ENCODE results near the gene HRH1. TPM values are rescaled to one million over a fixed set of nuclear protein-coding genes. Genes with fewer than 3 reads are reported as not detected.

The HRH1 gene
- total and polyA plus RNA-seq, 2 donors (not counting 3 experiments of a cell fraction or from before 2014, with no cell fraction given): 16.2 to 21.2 TPM

GRCh38 chr3:11170052-11170770 is 15.9 kb downstream of the HRH1 start:
- intact Hi-C loops (cut with micrococcal nuclease) (no loop called here), dilution Hi-C loops (cut with MboI; ENCODE audit: extremely low pct_ligation_motif_present, low sequenced_read_pairs) (no loop called here)
- no TSS peak for BruUV-seq (replicated peaks)
- FAIRE-seq: peak; percentile 60
- peaks cover 20% of the 10 kb centered on the region for H3K79me2 ChIP-seq (ENCODE audit: control insufficient read depth, insufficient read depth, low read length)
- no peaks in the 10 kb centered on the region for H3K9me3 ChIP-seq (replicated peaks; ENCODE audit: control insufficient read depth, insufficient read depth, low read length)
- H3K9me1 ChIP-seq (replicated peaks; ENCODE audit: control insufficient read depth, extremely low read depth, insufficient read depth, low read length): no peaks in the 10 kb centered on the region
- ChIA-PET CTCF (interaction anchor here (0.9 to 5.7 kb wide), 7 partner anchors 9 to 38 kb away, joined by 3 to 42 read pairs (median 3); partner anchors contain the start of gene HRH1), POLR2A (no interaction called here)
- no peak overlapping the region for H2AFZ ChIP-seq (ENCODE audit: low read depth, low read length)
- TF ChIP-seq POLR2A (IDR thresholded peaks at IDR 0.05; ENCODE audit: low read depth, low read length) (no peak), POLR2AphosphoS5 (IDR thresholded peaks at IDR 0.05; ENCODE audit: insufficient read depth, low read depth, low read length) (no peak), JUN (IDR thresholded peaks at IDR 0.05; ENCODE audit: borderline replicate concordance, insufficient read depth, insufficient read length, low read depth) (no peak), CTCF (IDR thresholded peaks at IDR 0.05; ENCODE audit: extremely low read depth in 1 of 2, insufficient read depth in 1 of 2, low read depth in 1 of 2, low read length in 2 of 2) (no peak), MYC (IDR thresholded peaks at IDR 0.05; ENCODE audit: low read depth, low read length) (no peak), FOS (IDR thresholded peaks at IDR 0.05; ENCODE audit: borderline replicate concordance, insufficient read depth, low read length) (no peak), EZH2 (IDR thresholded peaks at IDR 0.05; ENCODE audit: borderline replicate concordance, low read depth, low read length, severe bottlenecking) (no peak), GATA2 (IDR thresholded peaks at IDR 0.05; ENCODE audit: insufficient read depth, insufficient read length, low read depth, low read length) (no peak)
- TF ChIP-seq, protein P1, sequence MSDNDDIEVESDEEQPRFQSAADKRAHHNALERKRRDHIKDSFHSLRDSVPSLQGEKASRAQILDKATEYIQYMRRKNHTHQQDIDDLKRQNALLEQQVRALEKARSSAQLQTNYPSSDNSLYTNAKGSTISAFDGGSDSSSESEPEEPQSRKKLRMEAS (IDR thresholded peaks at IDR 0.05; ENCODE audit: insufficient read depth, insufficient read length): no peak
- H4K20me1 ChIP-seq (replicated peaks; ENCODE audit: control insufficient read depth, extremely low read depth, insufficient read depth, low read length): no peaks in the 10 kb centered on the region
- H3K27ac ChIP-seq (ENCODE audit: insufficient read depth, low read depth, low read length): peak overlapping the region; percentile 35
- no peak overlapping the region for H3K4me3 ChIP-seq (replicated peaks in 1 of 3; ENCODE audit: insufficient read depth in 1 of 3, low read depth in 1 of 3, low read length in 3 of 3)
- no peak for DNase-seq (ENCODE audit: low read depth, low spot score)
- peaks cover 0 to 10% of the 10 kb centered on the region in 2 experiments for H3K36me3 ChIP-seq (ENCODE audit: control insufficient read depth in 2 of 2, extremely low read depth in 1 of 2, insufficient read depth in 2 of 2, low read length in 2 of 2)
- peaks cover 23% of the 10 kb centered on the region for H3K4me1 ChIP-seq (ENCODE audit: control insufficient read depth, extremely low read depth, insufficient read depth, low read length)
- H3K27me3 ChIP-seq (ENCODE audit: control insufficient read depth in 2 of 2, insufficient read depth in 2 of 2, low read length in 2 of 2): no peaks in the 10 kb centered on the region
- peak overlapping the region; percentile 38 for H3K4me2 ChIP-seq (ENCODE audit: insufficient read depth, low read length)
- H3K9ac ChIP-seq (replicated peaks; ENCODE audit: extremely low read depth, insufficient read depth, low read length): no peak overlapping the region
